Measurements from ENCODE around the gene UMPS.
"Not testable (repeated sequence)": the region's sequence is repeated elsewhere in the genome, so short reads cannot be mapped to it uniquely, and the experiment has no call there.

UMPS gene

GRCh38 chr3:124707656-124708062, 22.6 kb upstream of the UMPS start:
- DNase-seq = no peak

GRCh38 chr3:124714223-124714853, 15.9 kb upstream of the UMPS start:
- DNase-seq = no peak

- DNase-seq = no peak
Observed at GRCh38 chr3:124722589-124722988, 7.7 kb upstream of the UMPS start.

- peak; percentile 31 for DNase-seq
Observed at GRCh38 chr3:124730941-124731297, 667 bp downstream of the UMPS start.

GRCh38 chr3:124731760-124732159, 1.5 kb downstream of the UMPS start:
- DNase-seq = peak; percentile 35

- DNase-seq = no peak
Observed at GRCh38 chr3:124741027-124741426, 10.8 kb downstream of the UMPS start.

GRCh38 chr3:124745756-124746155, 15.5 kb downstream of the UMPS start:
- DNase-seq = no peak

GRCh38 chr3:124747111-124747981, 17.1 kb downstream of the UMPS start:
- no peak for DNase-seq

- no peak for DNase-seq
Observed at GRCh38 chr3:124748560-124749198, 18.4 kb downstream of the UMPS start.

GRCh38 chr3:124749877-124750276, 19.6 kb downstream of the UMPS start:
- DNase-seq = not testable (repeated sequence)

GRCh38 chr3:124751501-124751900, 21.2 kb downstream of the UMPS start:
- no peak for DNase-seq

GRCh38 chr3:124752051-124752450, 21.8 kb downstream of the UMPS start:
- no peak for DNase-seq

- DNase-seq = not testable (repeated sequence)
Observed at GRCh38 chr3:124757926-124758325, 27.7 kb downstream of the UMPS start.

- no peak for DNase-seq
Observed at GRCh38 chr3:124758851-124759635, 28.8 kb downstream of the UMPS start.

GRCh38 chr3:124759666-124760401, 29.6 kb downstream of the UMPS start:
- no peak for DNase-seq

GRCh38 chr3:124760601-124761000, 30.3 kb downstream of the UMPS start:
- DNase-seq = no peak

GRCh38 chr3:124761250-124761796, 31.1 kb downstream of the UMPS start:
- peak; percentile 75 for DNase-seq

GRCh38 chr3:124761935-124762660, 31.8 kb downstream of the UMPS start:
- DNase-seq = no peak

- no peak for DNase-seq
Observed at GRCh38 chr3:124762661-124763011, 32.4 kb downstream of the UMPS start.

GRCh38 chr3:124763206-124763605, 33.0 kb downstream of the UMPS start:
- no peak for DNase-seq

- DNase-seq = no peak
Observed at GRCh38 chr3:124763644-124764358, 33.5 kb downstream of the UMPS start.

All from hematopoietic multipotent progenitor cell treated with erythropoietin and hydrocortisone succinate and interleukin-3 and kit ligand, for 8 days (in vitro differentiated cells).